Measurements from ENCODE around the gene RSPH10B2.

DNA sequence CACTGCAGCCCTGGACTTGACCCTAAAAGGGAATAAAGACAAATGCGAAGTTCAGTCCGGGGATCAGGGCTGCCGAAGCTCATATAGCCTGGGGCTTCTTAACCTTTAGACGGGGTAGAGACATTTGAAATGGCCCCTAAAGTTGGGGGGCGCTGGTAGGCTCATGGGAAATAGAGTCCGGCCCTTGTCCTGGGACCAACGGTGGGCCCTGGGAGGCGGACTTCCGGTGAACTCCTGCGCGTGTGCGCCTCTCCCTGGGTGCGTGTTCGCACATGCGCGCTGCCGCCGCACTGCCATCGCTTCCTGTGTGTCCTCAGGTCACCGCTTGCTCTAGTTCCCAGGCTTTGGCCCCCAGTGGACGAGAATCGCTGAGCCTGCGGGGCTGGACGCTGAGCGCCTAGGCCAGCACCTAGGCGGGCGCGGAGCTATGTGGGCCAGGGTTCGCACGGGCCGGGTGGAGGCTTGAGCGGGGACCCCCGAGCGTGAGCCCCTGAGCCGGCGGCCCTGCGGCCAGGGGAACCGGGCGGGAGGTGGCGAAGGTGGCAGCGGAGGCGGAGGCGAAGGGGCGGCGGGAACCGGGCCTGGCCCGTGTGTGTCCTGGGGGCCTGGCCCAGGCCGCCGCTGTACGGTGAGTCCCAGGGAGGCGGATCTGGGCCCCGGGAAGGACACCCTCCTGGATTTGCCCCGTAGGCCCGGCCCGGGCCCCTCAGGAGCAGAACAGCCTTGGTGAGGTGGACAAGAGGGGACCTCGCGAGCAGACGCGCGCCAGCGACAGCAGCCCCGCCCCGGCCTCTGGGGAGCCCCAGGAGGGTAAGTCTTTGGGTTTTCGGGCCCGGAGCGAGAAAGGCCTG, 24.2 kb upstream of the RSPH10B2 start:
- TF ChIP-seq, protein P1, sequence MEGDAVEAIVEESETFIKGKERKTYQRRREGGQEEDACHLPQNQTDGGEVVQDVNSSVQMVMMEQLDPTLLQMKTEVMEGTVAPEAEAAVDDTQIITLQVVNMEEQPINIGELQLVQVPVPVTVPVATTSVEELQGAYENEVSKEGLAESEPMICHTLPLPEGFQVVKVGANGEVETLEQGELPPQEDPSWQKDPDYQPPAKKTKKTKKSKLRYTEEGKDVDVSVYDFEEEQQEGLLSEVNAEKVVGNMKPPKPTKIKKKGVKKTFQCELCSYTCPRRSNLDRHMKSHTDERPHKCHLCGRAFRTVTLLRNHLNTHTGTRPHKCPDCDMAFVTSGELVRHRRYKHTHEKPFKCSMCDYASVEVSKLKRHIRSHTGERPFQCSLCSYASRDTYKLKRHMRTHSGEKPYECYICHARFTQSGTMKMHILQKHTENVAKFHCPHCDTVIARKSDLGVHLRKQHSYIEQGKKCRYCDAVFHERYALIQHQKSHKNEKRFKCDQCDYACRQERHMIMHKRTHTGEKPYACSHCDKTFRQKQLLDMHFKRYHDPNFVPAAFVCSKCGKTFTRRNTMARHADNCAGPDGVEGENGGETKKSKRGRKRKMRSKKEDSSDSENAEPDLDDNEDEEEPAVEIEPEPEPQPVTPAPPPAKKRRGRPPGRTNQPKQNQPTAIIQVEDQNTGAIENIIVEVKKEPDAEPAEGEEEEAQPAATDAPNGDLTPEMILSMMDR (IDR thresholded peaks at IDR 0.05; ENCODE audit: low read depth, low read length), result no peak
- peak; percentile 91 for TF ChIP-seq POLR2A (IDR thresholded peaks at IDR 0.05; ENCODE audit: extremely low read depth, insufficient read length)
- TF ChIP-seq, protein P2, sequence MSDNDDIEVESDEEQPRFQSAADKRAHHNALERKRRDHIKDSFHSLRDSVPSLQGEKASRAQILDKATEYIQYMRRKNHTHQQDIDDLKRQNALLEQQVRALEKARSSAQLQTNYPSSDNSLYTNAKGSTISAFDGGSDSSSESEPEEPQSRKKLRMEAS (IDR thresholded peaks at IDR 0.05; ENCODE audit: low read depth, low read length), result peak; percentile 96
